SK-N-SH (cell line): ENCODE data around the gene DERL3.

Experiments used
- CTCF ChIP-seq: fragments of 200-600 bp; sonication (generic); IDR thresholded peaks from 2 replicates; pipeline ENCODE4 v1.6.1; 2017; ENCODE audit warnings: antibody characterized with exemption, mild to moderate bottlenecking, moderate library complexity
- NRF1 ChIP-seq: IDR thresholded peaks from 2 replicates; pipeline ENCODE4 v1.6.1; 2012; ENCODE audit warnings: low read depth, mild to moderate bottlenecking, low read length
- POLR2AphosphoS5 ChIP-seq: IDR thresholded peaks from 2 replicates; pipeline ENCODE4 v1.6.1; 2012; ENCODE audit warnings: low read depth, low read length
- TAF1 ChIP-seq: IDR thresholded peaks from 2 replicates; pipeline ENCODE4 v1.6.1; 2012; ENCODE audit warnings: low read depth, mild to moderate bottlenecking, low read length, moderate library complexity, borderline replicate concordance
- TF ChIP-seq, protein P1 (sequence below): IDR thresholded peaks from 2 replicates; pipeline ENCODE4 v1.6.1; 2012; ENCODE audit warnings: mild to moderate bottlenecking, low read depth, low read length, moderate library complexity

DNA sequence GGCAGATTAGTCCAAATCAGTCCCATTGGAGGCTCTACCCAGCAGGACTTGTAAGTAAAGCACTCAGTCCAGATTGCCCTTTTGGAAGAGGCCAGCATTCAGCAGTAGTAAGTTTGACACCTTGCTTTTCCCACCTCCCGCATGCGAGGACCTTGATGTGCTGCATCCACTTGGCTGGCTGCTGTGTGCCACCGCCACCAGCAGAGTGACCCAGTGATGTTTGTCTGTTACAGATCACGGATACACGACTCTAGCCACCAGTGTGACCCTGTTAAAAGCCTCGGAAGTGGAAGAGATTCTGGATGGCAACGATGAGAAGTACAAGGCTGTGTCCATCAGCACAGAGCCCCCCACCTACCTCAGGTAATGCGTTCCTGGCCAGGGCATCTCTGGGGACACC is 45.5 kb downstream of the DERL3 start:
- TF ChIP-seq NRF1 = no peak
- no peak for TF ChIP-seq CTCF
- TF ChIP-seq POLR2AphosphoS5 = no peak
- TF ChIP-seq, protein P1, sequence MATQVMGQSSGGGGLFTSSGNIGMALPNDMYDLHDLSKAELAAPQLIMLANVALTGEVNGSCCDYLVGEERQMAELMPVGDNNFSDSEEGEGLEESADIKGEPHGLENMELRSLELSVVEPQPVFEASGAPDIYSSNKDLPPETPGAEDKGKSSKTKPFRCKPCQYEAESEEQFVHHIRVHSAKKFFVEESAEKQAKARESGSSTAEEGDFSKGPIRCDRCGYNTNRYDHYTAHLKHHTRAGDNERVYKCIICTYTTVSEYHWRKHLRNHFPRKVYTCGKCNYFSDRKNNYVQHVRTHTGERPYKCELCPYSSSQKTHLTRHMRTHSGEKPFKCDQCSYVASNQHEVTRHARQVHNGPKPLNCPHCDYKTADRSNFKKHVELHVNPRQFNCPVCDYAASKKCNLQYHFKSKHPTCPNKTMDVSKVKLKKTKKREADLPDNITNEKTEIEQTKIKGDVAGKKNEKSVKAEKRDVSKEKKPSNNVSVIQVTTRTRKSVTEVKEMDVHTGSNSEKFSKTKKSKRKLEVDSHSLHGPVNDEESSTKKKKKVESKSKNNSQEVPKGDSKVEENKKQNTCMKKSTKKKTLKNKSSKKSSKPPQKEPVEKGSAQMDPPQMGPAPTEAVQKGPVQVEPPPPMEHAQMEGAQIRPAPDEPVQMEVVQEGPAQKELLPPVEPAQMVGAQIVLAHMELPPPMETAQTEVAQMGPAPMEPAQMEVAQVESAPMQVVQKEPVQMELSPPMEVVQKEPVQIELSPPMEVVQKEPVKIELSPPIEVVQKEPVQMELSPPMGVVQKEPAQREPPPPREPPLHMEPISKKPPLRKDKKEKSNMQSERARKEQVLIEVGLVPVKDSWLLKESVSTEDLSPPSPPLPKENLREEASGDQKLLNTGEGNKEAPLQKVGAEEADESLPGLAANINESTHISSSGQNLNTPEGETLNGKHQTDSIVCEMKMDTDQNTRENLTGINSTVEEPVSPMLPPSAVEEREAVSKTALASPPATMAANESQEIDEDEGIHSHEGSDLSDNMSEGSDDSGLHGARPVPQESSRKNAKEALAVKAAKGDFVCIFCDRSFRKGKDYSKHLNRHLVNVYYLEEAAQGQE = no peak
- TF ChIP-seq TAF1 = no peak
